Endothelial cell (in vitro differentiated cells): ENCODE data around the gene ATG4D. TPM values are rescaled to one million over a fixed set of nuclear protein-coding genes. Genes with fewer than 3 reads are reported as not detected.

Experiments
- DNase-seq: peaks from one replicate; pipeline ENCODE4 v3.0.0; 2021; ENCODE audit warnings: low spot score
- H3K27ac Mint-ChIP-seq: one replicate; pipeline ENCODE4 v1.8.0; 2021; ENCODE audit warnings: mixed read lengths, inconsistent platforms; ENCODE audit not compliant: unreplicated experiment
- H3K27me3 Mint-ChIP-seq: one replicate; pipeline ENCODE4 v1.8.0; 2021; ENCODE audit warnings: mild to moderate bottlenecking, moderate library complexity, mixed read lengths, inconsistent platforms; ENCODE audit not compliant: unreplicated experiment
- H3K36me3 Mint-ChIP-seq: one replicate; pipeline ENCODE4 v1.8.0; 2021; ENCODE audit warnings: mild to moderate bottlenecking, low read depth, mixed read lengths, inconsistent platforms; ENCODE audit not compliant: unreplicated experiment
- H3K4me1 Mint-ChIP-seq: one replicate; pipeline ENCODE4 v1.8.0; 2021; ENCODE audit warnings: mild to moderate bottlenecking, mixed read lengths, inconsistent platforms; ENCODE audit not compliant: unreplicated experiment
- H3K4me3 Mint-ChIP-seq: one replicate; pipeline ENCODE4 v1.8.0; 2021; ENCODE audit warnings: mild to moderate bottlenecking, mixed read lengths, inconsistent platforms; ENCODE audit not compliant: unreplicated experiment
- H3K9me3 Mint-ChIP-seq: one replicate; pipeline ENCODE4 v1.8.0; 2021; ENCODE audit warnings: mixed read lengths, inconsistent platforms; ENCODE audit not compliant: unreplicated experiment
- CTCF ChIP-seq: fragments of 200-600 bp; sonication (generic); IDR thresholded peaks from one replicate; pipeline ENCODE4 v1.5.0; 2021; ENCODE audit warnings: antibody characterized with exemption; ENCODE audit not compliant: unreplicated experiment
- total RNA-seq: library from RNA; stranded (reverse); fragmentation: NEBNext Ultra II Directional; extraction: Animal tissue kit (Norgen Biotek cat#: 25700); gene quantifications from one replicate; pipeline ENCODE4 v1.2.1, GENCODE V29; 2021; ENCODE audit not compliant: unreplicated experiment

Gene ATG4D
- total RNA-seq, 1 donor from 2014 or later: 11.8 TPM

GRCh38 chr19:10544242-10544752, 593 bp downstream of the ATG4D start:
- H3K9me3 Mint-ChIP-seq: no peaks in the 10 kb centered on the region
- peaks cover 3% of the 10 kb centered on the region for H3K4me1 Mint-ChIP-seq
- no peak for DNase-seq
- H3K27me3 Mint-ChIP-seq: peaks cover 4% of the 10 kb centered on the region
- H3K27ac Mint-ChIP-seq: no peak overlapping the region
- no peak for TF ChIP-seq CTCF
- H3K4me3 Mint-ChIP-seq: peak overlapping the region; percentile 92
- H3K36me3 Mint-ChIP-seq: no peaks in the 10 kb centered on the region

GRCh38 chr19:10544753-10545251, 1.1 kb downstream of the ATG4D start:
- Mint-ChIP-seq H3K9me3 (no peaks in the 10 kb centered on the region), H3K4me1 (peaks cover 3% of the 10 kb centered on the region), H3K27me3 (peaks cover 4% of the 10 kb centered on the region), H3K4me3 (peak overlapping the region; percentile 92), H3K36me3 (no peaks in the 10 kb centered on the region), H3K27ac (no peak overlapping the region)
- no peak for DNase-seq
- TF ChIP-seq CTCF: no peak

- TF ChIP-seq CTCF: no peak
- DNase-seq: no peak
- H3K27me3 Mint-ChIP-seq: peaks cover 2% of the 10 kb centered on the region
- H3K36me3 Mint-ChIP-seq: peaks cover 5% of the 10 kb centered on the region
- H3K4me3 Mint-ChIP-seq: no peak overlapping the region
- no peak overlapping the region for H3K27ac Mint-ChIP-seq
- H3K4me1 Mint-ChIP-seq: peaks cover 3% of the 10 kb centered on the region
- H3K9me3 Mint-ChIP-seq: no peaks in the 10 kb centered on the region
These were observed 3.1 kb downstream of the ATG4D start for GRCh38 chr19:10546817-10547216.

- no peak overlapping the region for H3K27ac Mint-ChIP-seq
- no peak for DNase-seq
- peak overlapping the region; percentile 29 for H3K4me3 Mint-ChIP-seq
- H3K4me1 Mint-ChIP-seq: no peaks in the 10 kb centered on the region
- no peaks in the 10 kb centered on the region for H3K9me3 Mint-ChIP-seq
- H3K36me3 Mint-ChIP-seq: peaks cover 5% of the 10 kb centered on the region
- peaks cover 2% of the 10 kb centered on the region for H3K27me3 Mint-ChIP-seq
- TF ChIP-seq CTCF: no peak
These were observed 5.1 kb downstream of the ATG4D start for GRCh38 chr19:10548746-10549276.

GRCh38 chr19:10549733-10550132, 6.0 kb downstream of the ATG4D start:
- no peak for TF ChIP-seq CTCF
- no peaks in the 10 kb centered on the region for H3K9me3 Mint-ChIP-seq
- H3K4me1 Mint-ChIP-seq: no peaks in the 10 kb centered on the region
- H3K4me3 Mint-ChIP-seq: peak overlapping the region; percentile 29
- no peak for DNase-seq
- H3K36me3 Mint-ChIP-seq: peaks cover 8% of the 10 kb centered on the region
- H3K27me3 Mint-ChIP-seq: no peaks in the 10 kb centered on the region
- H3K27ac Mint-ChIP-seq: no peak overlapping the region
